Gastroesophageal sphincter (tissue), 3 donors: ENCODE measurements around the gene XDH.

Experiments used
- EP300 ChIP-seq: sonication (generic); formaldehyde crosslinking; IDR thresholded peaks from one replicate; pipeline ENCODE4 v1.6.1; 2017; ENCODE audit warnings: antibody characterized with exemption, mild to moderate bottlenecking
- POLR2A ChIP-seq, 2 donors: fragments of 450-650 bp; IDR thresholded peaks; one replicate each; pipeline ENCODE4 v1.6.1; 2017; ENCODE audit warnings: antibody characterized with exemption in 2 of 2, mild to moderate bottlenecking in 2 of 2, moderate library complexity in 1 of 2
- TF ChIP-seq, protein P1 (sequence below), 4 experiments: fragments of 200-600 bp in 2 of 4; fragments of 450-650 bp in 2 of 4; sonication (generic) in 1 of 4; IDR thresholded peaks; one replicate each; pipeline ENCODE4 v1.5.1; 2017 to 2019; ENCODE audit warnings: antibody characterized with exemption in 4 of 4, mild to moderate bottlenecking in 2 of 4, moderate library complexity in 2 of 4

DNA sequence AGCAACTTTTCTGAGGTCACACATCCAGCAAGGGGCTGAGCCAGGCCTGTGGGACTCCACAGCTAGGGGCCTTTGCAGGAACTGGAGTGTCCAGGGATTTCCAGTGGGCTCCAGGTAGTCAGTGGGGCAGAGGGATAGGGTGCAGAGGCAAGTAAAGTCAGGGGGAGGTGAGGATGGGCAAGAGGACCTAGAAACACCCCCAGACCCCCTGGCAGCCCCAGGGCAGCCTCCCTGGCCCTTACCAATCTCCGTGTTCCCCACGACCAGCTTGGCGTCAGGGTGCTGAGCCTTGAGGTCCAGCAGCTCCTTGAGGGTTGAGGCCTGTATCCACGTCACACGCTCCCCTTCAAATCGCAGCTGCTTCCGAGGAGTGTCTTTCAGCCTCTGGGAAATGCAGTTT lies 28.4 kb downstream of the XDH start:
- TF ChIP-seq, protein P1, sequence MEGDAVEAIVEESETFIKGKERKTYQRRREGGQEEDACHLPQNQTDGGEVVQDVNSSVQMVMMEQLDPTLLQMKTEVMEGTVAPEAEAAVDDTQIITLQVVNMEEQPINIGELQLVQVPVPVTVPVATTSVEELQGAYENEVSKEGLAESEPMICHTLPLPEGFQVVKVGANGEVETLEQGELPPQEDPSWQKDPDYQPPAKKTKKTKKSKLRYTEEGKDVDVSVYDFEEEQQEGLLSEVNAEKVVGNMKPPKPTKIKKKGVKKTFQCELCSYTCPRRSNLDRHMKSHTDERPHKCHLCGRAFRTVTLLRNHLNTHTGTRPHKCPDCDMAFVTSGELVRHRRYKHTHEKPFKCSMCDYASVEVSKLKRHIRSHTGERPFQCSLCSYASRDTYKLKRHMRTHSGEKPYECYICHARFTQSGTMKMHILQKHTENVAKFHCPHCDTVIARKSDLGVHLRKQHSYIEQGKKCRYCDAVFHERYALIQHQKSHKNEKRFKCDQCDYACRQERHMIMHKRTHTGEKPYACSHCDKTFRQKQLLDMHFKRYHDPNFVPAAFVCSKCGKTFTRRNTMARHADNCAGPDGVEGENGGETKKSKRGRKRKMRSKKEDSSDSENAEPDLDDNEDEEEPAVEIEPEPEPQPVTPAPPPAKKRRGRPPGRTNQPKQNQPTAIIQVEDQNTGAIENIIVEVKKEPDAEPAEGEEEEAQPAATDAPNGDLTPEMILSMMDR (IDR thresholded peaks at IDR 0.05) = no peak
- TF ChIP-seq POLR2A (IDR thresholded peaks at IDR 0.05) = no peak
- no peak for TF ChIP-seq EP300
